IMR-90 (cell line): ENCODE measurements around the gene ABI3. TPM values are rescaled to one million over a fixed set of nuclear protein-coding genes. Genes with fewer than 3 reads are reported as not detected.

Experiments used
- ATAC-seq: fragments of 200-7000 bp; cut with Tn5 transposase; 2 replicates; pipeline ENCODE4 v1.9.1; 2020; ENCODE audit warnings: low read depth, mild to moderate bottlenecking, moderate library complexity
- BruUV-seq: library from RNA; stranded (reverse); fragments of 400-500 nt; replicated peaks from 2 replicates; lab custom pipeline; 2021; lab: Mats Ljungman, UMichigan
- CTCF ChIA-PET: fragments of 300-600 bp; formaldehyde crosslinking; extraction: SDS; loops from one replicate; lab custom pipeline; 2021; ENCODE audit warnings: antibody characterized with exemption; lab: Yijun Ruan, JAX
- POLR2A ChIA-PET: fragments of 300-600 bp; sonication (Branson Sonifier 250); formaldehyde crosslinking; loops from one replicate; lab custom pipeline; 2022; ENCODE audit warnings: antibody characterized with exemption; ENCODE audit not compliant: unreplicated experiment; lab: Charles Lee
- DNase-seq: peaks from one replicate; pipeline ENCODE4 v3.0.0; 2013
- H2AFZ ChIP-seq: replicated peaks from 2 replicates; pipeline ENCODE3; 2013; ENCODE audit warnings: low read length, mild to moderate bottlenecking; ENCODE audit not compliant: poor library complexity
- H2AK5ac ChIP-seq: 2 replicates; pipeline ENCODE4 v1.6.1; 2013; ENCODE audit warnings: low read depth, low read length, inconsistent platforms
- H2AK9ac ChIP-seq: replicated peaks from 2 replicates; pipeline ENCODE3; 2013; ENCODE audit warnings: mild to moderate bottlenecking, low read depth, low read length, moderate library complexity; ENCODE audit not compliant: poor library complexity
- H2BK120ac ChIP-seq: 2 replicates; pipeline ENCODE4 v1.6.1; 2013; ENCODE audit warnings: low read depth, low read length, inconsistent platforms
- H2BK15ac ChIP-seq: 3 replicates; pipeline ENCODE4 v1.6.1; 2013; ENCODE audit warnings: low read depth, low read length, inconsistent platforms
- H2BK20ac ChIP-seq: 2 replicates; pipeline ENCODE4 v1.6.1; 2013; ENCODE audit warnings: low read depth, mild to moderate bottlenecking, inconsistent platforms, low read length, moderate library complexity
- H2BK5ac ChIP-seq: 2 replicates; pipeline ENCODE4 v1.6.1; 2013; ENCODE audit warnings: mild to moderate bottlenecking, low read depth, low read length, inconsistent platforms; ENCODE audit not compliant: poor library complexity, severe bottlenecking
- H3K14ac ChIP-seq: replicated peaks from 2 replicates; pipeline ENCODE4 v1.6.1; 2013; ENCODE audit warnings: low read depth, low read length, inconsistent platforms
- H3K18ac ChIP-seq: 2 replicates; pipeline ENCODE4 v1.6.1; 2013; ENCODE audit warnings: low read depth, low read length, control low read depth
- H3K23ac ChIP-seq: 2 replicates; pipeline ENCODE4 v1.6.1; 2013; ENCODE audit warnings: low read depth, low read length, inconsistent platforms
- H3K27ac ChIP-seq: 2 replicates; pipeline ENCODE4 v1.5.1; 2013; ENCODE audit warnings: mild to moderate bottlenecking, control low read depth, low read length; ENCODE audit not compliant: insufficient read depth
- H3K27me3 ChIP-seq: 2 replicates; pipeline ENCODE4 v1.6.1; 2013; ENCODE audit warnings: low read length; ENCODE audit not compliant: control insufficient read depth, insufficient read depth
- H3K36me3 ChIP-seq: 2 replicates; pipeline ENCODE4 v1.6.1; 2013; ENCODE audit warnings: low read length, mixed read lengths; ENCODE audit not compliant: control insufficient read depth, insufficient read depth
- H3K4ac ChIP-seq: 2 replicates; pipeline ENCODE4 v1.6.1; 2013; ENCODE audit warnings: low read depth, low read length, inconsistent platforms
- H3K4me1 ChIP-seq: 2 replicates; pipeline ENCODE4 v1.6.1; 2013; ENCODE audit warnings: low read length, mixed read lengths; ENCODE audit not compliant: control insufficient read depth, insufficient read depth
- H3K4me2 ChIP-seq: 2 replicates; pipeline ENCODE4 v1.6.1; 2013; ENCODE audit warnings: low read depth, mild to moderate bottlenecking, control low read depth, low read length, moderate library complexity
- H3K4me3 ChIP-seq: 2 replicates; pipeline ENCODE4 v1.5.1; 2013; ENCODE audit warnings: low read depth, mild to moderate bottlenecking, control low read depth, low read length, moderate library complexity; ENCODE audit not compliant: insufficient read depth
- H3K56ac ChIP-seq: 2 replicates; pipeline ENCODE4 v1.6.1; 2013; ENCODE audit warnings: low read length, inconsistent platforms; ENCODE audit not compliant: insufficient read depth; ENCODE audit errors: extremely low read depth
- H3K79me1 ChIP-seq, 2 experiments: 2 replicates each; pipeline ENCODE4 v1.6.1; 2013; ENCODE audit warnings: low read length in 2 of 2, inconsistent platforms in 1 of 2, low read depth in 1 of 2
- H3K9ac ChIP-seq: 2 replicates; pipeline ENCODE4 v1.6.1; 2013; ENCODE audit warnings: low read depth, low read length, control low read depth
- H3K9me1 ChIP-seq: 2 replicates; pipeline ENCODE4 v1.6.1; 2013; ENCODE audit warnings: low read length, inconsistent platforms; ENCODE audit not compliant: insufficient read depth
- H3K9me3 ChIP-seq: 2 replicates; pipeline ENCODE4 v1.6.1; 2013; ENCODE audit warnings: low read length; ENCODE audit not compliant: control insufficient read depth, insufficient read depth
- H4K20me1 ChIP-seq: 2 replicates; pipeline ENCODE4 v1.6.1; 2013; ENCODE audit warnings: low read length, inconsistent platforms; ENCODE audit not compliant: insufficient read depth
- H4K5ac ChIP-seq: 2 replicates; pipeline ENCODE4 v1.6.1; 2013; ENCODE audit warnings: mild to moderate bottlenecking, low read depth, low read length, control low read depth
- H4K8ac ChIP-seq, 2 experiments: 2 replicates each; pipeline ENCODE4 v1.6.1; 2013; ENCODE audit warnings: low read depth in 2 of 2, low read length in 2 of 2, control low read depth in 1 of 2, inconsistent platforms in 1 of 2
- H4K91ac ChIP-seq: 2 replicates; pipeline ENCODE4 v1.6.1; 2013; ENCODE audit warnings: low read depth, low read length, inconsistent platforms; ENCODE audit not compliant: insufficient read depth
- BHLHE40 ChIP-seq: fragments of 150-350 bp; IDR thresholded peaks from 2 replicates; pipeline ENCODE4 v1.6.1; 2016; ENCODE audit warnings: mild to moderate bottlenecking, low read depth, low read length
- CHD1 ChIP-seq: IDR thresholded peaks from 2 replicates; pipeline ENCODE4 v1.6.1; 2012; ENCODE audit warnings: low read depth, low read length, improper control_type of control experiment
- CTCF ChIP-seq: conservative IDR thresholded peaks from 2 replicates; pipeline ENCODE4 v1.5.1; 2012; ENCODE audit warnings: mild to moderate bottlenecking, low read depth, low read length, improper control_type of control experiment
- MAFK ChIP-seq: IDR thresholded peaks from 2 replicates; pipeline ENCODE4 v1.6.1; 2012; ENCODE audit warnings: low read depth, low read length, improper control_type of control experiment
- MAZ ChIP-seq: IDR thresholded peaks from 2 replicates; pipeline ENCODE4 v1.6.1; 2012; ENCODE audit warnings: low read depth, mild to moderate bottlenecking, low read length, improper control_type of control experiment, moderate library complexity, borderline replicate concordance
- MXI1 ChIP-seq: IDR thresholded peaks from 2 replicates; pipeline ENCODE4 v1.6.1; 2012; ENCODE audit warnings: low read depth, mild to moderate bottlenecking, low read length, moderate library complexity, borderline replicate concordance
- RCOR1 ChIP-seq: IDR thresholded peaks from 2 replicates; pipeline ENCODE4 v1.6.1; 2012; ENCODE audit warnings: mild to moderate bottlenecking, low read length, improper control_type of control experiment; ENCODE audit not compliant: insufficient replicate concordance
- USF2 ChIP-seq: fragments of 150-350 bp; IDR thresholded peaks from 2 replicates; pipeline ENCODE4 v1.6.1; 2017; ENCODE audit warnings: mild to moderate bottlenecking, antibody characterized with exemption, low read length, low read depth
- WGBS, 2 experiments: methylation state at CpG; one replicate each; pipeline versions ENCODE4 v1.1.5 to v1.1.7; 2013; ENCODE audit warnings: missing lambda C conversion rate in 2 of 2; ENCODE audit not compliant: insufficient read length in 1 of 2; ENCODE audit errors: extremely low coverage in 2 of 2; 5-methylcytosine and 5-hydroxymethylcytosine counted together
- dilution Hi-C: fragments of 300-500 bp; cut with HindIII; formaldehyde crosslinking; loops from one replicate; pipeline ENCODE4 v1.14.3; 2018; ENCODE audit warnings: low sequenced_read_pairs; ENCODE audit not compliant: unreplicated experiment
- in situ Hi-C: fragments of 300-500 bp; cut with MboI; formaldehyde crosslinking; loops from 3 replicates; pipeline ENCODE4 v1.14.3; 2019; ENCODE audit warnings: low sequenced_read_pairs, inconsistent platforms, mixed read lengths
- intact Hi-C: fragments of 100-400 bp; cut with micrococcal nuclease; formaldehyde crosslinking; loops from 2 replicates; pipeline ENCODE4 v1.10.0; 2022
- polyA plus RNA-seq, 3 experiments: library from polyadenylated mRNA; depleted of rRNA; stranded (reverse); fragments of >200 nt; gene quantifications; 2 replicates each; pipeline ENCODE4 v1.2.3, GENCODE V29; 2012; ENCODE audit warnings: low replicate concordance in 1 of 3
- total RNA-seq: library from RNA; depleted of rRNA; stranded (reverse); fragments of >200 nt; gene quantifications from 2 replicates; pipeline ENCODE4 v1.2.3, GENCODE V29; 2012

Gene ABI3
- total and polyA plus RNA-seq, 2 of the 4 experiments (the other 2 are of a cell fraction), result 1.1 to 1.2 TPM

- Histone ChIP-seq H2AK5ac (no peak overlapping the region), H4K91ac (no peak overlapping the region), H3K9me3 (no peaks in the 10 kb centered on the region), H3K56ac (no peak overlapping the region), H2BK5ac (no peak overlapping the region), H3K79me1 (no peaks in the 10 kb centered on the region), H4K5ac (no peak overlapping the region), H3K4me2 (no peak overlapping the region), H2BK15ac (no peak overlapping the region), H3K27ac (no peak overlapping the region), H4K8ac (no peak overlapping the region), H4K20me1 (no peaks in the 10 kb centered on the region), H3K36me3 (no peaks in the 10 kb centered on the region), H2AFZ (peak overlapping the region; percentile 37), H2AK9ac (no peak overlapping the region), H3K4me3 (no peak overlapping the region), H2BK20ac (no peak overlapping the region), H3K27me3 (peaks cover 17% of the 10 kb centered on the region), H3K23ac (no peak overlapping the region), H3K9ac (no peak overlapping the region), H3K4ac (no peak overlapping the region), H3K14ac (no peak overlapping the region), H3K9me1 (no peaks in the 10 kb centered on the region), H3K4me1 (no peaks in the 10 kb centered on the region), H2BK120ac (no peak overlapping the region), H3K18ac (no peak overlapping the region)
- WGBS, 2 experiments, result 11% methylated on average over 5 of the region's 10 CpGs; no CpG with 5 or more reads in 1 of the 2 experiments
- DNase-seq (no peak), ATAC-seq (peak; percentile 48)
- TF ChIP-seq CHD1 (no peak), MAZ (no peak), USF2 (no peak), BHLHE40 (no peak), RCOR1 (no peak), MAFK (no peak), CTCF (no peak), MXI1 (no peak)
- dilution Hi-C loops, result no loop called here
- intact Hi-C loops, result no loop called here
- in situ Hi-C loops, result no loop called here
- BruUV-seq, result no TSS peak
- ChIA-PET POLR2A (interaction anchor here (0.6 kb wide), 1 partner anchor 69 kb away, joined by 4 read pairs; no protein-coding TSS in a partner anchor), CTCF (no interaction called here)
Observed at GRCh38 chr17:49249292-49249794, 38.8 kb downstream of the ABI3 start.
